Hematopoietic multipotent progenitor cell treated with erythropoietin and hydrocortisone succinate and interleukin-3 and kit ligand, for 6 days (in vitro differentiated cells): ENCODE results near the gene CKS2.

Source experiments
- DNase-seq: peaks from one replicate; pipeline ENCODE4 v3.0.0-alpha.2; 2015

Gene CKS2

GRCh38 chr9:89351584-89352300 is 40.7 kb downstream of the CKS2 start:
- no peak for DNase-seq

DNA sequence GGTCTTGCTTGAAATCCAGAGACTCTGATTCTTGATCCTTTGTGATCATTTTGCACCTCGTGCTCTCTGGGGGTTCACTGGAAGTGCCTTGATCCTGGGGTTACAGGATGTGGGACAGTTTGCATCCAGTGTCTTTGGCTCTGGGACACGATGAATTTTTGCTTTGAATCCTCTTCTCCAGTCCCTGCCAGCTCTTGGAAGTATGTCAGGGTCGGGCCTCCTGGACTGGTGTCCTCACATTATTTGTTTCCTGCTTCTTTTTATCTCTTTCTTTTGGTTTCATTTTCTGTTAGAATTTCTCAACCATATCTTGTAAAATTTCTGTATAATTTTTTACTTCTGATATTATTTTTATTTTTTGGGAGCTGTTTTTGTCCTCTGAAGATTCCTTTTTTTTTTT is 41.5 kb downstream of the CKS2 start:
- DNase-seq, result no peak

DNA sequence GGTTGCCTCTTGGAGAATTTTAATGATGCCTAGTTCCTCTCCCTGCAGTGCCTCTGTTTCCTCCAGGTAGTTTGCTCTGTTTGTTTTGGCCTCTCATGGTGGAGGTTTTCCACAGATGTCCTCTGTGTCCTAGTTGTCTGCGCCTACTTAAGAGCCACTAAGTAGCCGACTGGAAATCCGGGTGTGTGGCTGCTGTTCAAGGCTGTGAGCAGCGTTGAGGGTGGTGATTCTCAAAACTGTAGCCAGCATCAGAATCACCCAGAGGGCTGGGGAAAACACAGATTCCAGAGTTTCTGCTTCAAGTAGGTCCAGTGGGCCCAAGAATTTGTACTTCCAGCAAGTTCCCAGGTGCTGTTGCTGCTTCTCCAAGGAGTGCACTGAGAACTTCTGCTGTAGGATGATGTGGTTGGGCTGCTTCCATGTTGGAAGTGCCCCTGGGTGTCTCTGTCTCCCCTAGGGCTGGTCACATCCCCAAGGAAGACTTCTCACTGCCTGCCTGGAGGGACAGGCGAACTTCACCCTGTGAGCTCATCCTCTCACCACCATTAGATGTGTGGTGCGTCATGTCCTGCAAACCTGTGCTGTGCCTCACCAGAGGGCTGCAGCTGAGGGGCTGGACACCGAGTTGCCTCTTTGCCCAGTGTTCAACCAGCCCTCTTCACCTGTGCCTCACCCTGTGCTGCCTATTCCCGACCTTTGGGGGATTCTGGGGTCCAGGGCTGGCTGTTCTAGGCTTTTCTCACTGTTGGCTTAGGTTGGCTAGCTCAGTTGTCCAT is 42.1 kb downstream of the CKS2 start:
- no peak for DNase-seq

DNA sequence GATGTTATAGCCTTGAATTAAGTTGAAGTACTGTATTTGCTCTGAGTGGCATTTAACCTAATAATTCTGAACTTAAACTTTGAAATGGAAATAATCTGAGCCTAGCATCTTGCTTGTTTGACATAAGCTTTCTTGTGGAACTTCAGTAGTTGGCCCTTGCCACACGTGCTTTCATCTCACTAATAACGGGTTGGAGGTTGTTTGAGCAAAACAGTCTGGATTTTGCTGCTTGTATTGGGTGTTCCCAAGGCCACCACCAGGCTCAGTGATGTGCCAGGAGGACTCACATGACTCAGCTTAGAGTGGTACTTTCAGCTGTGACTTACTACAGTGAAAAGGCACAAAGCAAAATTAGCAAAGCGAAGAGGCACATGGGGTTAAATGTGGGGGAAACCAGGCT is 43.0 kb downstream of the CKS2 start:
- no peak for DNase-seq

- DNase-seq, result no peak
Measured at GRCh38 chr9:89354471-89354870, 43.5 kb downstream of the CKS2 start.

- no peak for DNase-seq
Measured at GRCh38 chr9:89356782-89357181, 45.8 kb downstream of the CKS2 start.

DNA sequence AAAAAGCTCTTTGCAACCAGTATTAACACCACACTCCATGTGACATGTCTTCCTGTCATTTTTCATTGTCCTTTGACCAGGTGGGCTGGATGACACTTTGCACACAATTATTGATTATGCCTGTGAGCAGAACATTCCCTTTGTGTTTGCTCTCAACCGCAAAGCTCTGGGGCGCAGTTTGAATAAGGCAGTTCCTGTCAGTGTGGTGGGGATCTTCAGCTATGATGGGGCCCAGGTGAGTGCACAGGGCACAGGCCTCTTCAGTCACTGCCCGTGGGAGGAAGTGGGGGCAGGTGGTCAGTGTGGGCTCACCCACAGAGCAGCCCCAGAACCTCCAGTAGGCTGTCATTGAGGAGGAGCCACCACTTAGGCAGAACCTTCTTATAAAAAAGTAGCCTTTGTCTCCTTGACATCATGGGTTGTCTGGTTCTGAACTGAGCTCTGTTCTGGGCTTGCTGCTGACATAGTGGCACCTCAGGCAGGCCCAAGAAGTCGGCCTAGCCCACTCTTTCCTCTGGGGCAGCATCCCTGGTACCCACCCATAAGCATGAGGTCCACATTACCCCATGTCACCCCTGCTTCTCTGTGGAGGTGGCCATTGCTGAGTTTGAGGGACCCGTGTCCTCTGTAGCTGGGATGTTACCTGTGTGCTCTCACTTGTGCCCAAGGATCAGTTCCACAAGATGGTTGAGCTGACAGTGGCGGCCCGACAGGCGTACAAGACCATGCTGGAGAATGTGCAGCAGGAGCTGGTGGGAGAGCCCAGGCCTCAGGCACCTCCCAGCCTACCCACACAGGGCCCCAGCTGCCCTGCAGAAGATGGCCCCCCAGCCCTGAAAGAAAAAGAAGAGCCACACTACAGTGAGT is 46.6 kb downstream of the CKS2 start:
- DNase-seq, result no peak

DNA sequence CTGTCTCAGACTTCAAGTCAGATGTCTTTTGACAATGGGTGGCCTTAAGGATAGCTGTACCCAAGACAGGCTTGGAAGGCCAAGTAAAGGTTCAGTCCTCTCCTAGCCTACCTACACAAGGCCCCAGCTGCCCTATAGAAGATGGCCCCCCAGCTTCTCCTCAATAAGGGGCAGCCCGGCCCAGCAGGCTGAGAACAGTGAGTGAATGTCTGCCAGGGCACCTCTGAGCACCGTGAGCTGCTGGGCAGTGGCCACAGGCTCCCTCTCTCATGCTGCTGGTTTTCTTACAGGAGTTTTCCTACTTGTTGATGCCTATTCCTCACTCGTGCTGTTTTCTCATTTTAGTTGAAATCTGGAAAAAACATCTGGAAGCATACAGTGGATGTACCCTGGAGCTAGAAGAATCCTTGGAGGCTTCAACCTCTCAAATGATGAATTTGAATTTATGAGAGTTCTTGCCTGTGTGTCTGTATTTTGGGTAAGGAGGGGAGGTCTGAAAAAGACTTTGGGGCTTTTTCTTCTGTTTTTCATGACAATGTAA is 47.5 kb downstream of the CKS2 start:
- DNase-seq, result no peak

DNA sequence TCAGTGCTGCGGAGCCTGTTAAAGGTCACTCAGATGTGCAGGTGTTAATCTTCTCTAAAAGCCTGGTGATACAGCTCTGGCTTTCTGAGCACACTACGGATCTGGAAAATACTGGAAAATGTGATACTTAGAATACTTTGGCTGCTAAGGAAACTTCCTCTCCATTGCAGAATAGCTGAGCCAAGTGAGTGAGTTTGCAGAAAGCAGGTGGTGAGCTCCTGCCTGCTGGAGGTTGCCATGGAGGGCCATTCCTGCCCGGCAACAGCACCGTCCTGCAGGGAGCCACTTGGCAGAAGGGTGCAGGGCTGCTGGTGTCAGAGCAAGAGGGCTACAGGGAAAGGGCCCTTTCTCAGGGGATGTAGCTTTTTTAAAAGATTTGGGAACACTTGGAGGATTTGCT is 48.0 kb downstream of the CKS2 start:
- DNase-seq, result no peak

- no peak for DNase-seq
Measured at GRCh38 chr9:89359751-89360261, 48.8 kb downstream of the CKS2 start.

DNA sequence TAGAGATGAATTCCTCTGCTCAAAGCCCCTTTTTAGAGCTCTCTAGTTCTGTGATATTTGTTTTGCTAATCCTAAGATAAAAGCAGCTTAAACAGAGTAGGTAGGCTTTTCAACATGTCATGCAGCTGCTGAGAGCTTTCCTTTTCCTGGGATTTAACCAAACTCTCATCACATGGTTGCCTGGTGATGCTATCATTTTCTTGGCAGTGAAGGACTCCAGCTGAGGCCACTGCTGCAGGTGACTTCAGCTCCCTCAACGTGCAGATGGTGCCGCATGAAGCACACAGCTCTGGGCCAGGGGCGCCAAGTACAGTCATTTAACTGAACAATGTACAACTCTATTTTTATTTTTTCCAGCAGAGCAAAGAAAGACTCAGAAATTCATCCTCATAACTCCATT is 49.5 kb downstream of the CKS2 start:
- no peak for DNase-seq

GRCh38 chr9:89361031-89361430 is 50.0 kb downstream of the CKS2 start:
- no peak for DNase-seq

DNA sequence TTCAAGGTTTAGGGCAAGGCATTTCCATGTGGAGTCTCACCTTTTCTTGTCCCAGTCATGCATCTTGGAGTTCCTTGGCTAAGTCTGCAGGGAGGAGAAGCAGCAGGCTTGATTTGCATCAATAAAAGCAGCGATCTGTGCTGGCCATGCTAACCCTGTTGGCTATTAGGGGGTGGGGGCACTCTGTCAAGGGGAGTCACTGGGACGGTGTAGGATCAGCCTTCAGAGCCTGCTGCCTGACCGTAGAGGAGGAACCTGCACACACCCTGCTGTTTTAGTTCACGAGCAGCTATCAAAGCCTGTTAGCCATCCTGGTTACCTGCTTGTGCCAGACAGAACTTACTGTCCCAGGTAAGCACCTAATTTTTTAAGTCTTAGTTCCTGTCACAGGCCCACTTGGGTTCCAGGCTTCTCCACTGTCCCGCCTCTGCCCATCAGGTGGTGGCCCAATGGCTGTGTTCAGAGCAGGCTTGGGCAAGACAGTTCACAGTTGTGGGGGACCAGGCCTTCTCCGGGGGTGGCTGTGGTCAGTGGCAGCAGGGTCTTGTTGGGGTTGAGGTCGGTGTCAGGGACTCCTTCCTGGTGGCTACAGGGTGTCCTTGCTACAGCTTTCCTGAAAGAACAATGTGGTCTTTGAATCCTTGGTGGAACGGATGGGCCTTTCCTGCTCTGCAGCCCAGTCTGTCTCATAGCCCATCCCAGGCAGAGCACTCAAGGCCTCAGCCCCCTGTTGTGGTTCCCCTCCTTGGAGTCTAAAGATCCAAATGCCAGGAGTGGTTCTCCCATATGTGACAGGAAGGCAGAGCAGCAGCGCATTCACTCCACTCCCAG is 51.0 kb downstream of the CKS2 start:
- no peak for DNase-seq

- DNase-seq, result no peak
Measured at GRCh38 chr9:89362647-89363310, 51.8 kb downstream of the CKS2 start.

- DNase-seq, result no peak
Measured at GRCh38 chr9:89363311-89363670, 52.3 kb downstream of the CKS2 start.

DNA sequence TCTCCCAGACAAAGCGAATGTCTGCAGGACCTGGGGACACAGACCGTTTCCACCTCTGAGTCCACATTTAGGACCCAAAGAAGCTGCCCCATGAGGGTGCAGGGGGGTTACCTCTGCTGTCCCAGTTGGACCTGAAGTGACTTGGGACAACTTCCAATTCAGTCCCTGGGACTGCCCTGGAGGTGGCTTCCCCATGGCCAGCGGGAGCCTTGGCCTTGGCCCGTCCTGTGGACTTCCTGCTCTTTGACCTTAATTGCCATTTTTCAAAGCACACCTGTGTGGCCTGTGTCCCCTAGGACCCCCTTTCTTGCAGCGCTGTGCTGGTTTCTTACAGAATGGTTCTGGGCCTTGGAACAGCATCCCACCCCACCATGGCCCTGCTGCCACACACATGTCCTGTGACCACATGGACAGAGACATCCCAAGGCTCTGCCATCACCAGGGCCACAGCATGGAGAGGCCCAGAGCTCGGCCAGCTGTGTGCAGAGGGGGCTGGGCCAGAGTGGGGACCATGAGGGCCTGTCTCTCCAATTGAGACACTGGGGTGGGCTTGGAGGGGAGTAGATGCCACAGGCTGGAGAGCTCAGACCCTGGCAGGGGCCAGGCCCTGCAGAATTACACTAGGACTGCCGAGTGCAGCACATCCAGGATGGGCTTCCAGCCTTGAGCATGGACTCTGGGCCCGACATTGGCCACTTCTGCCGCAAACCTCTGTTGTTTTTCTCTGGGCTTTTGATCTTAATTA is 53.1 kb downstream of the CKS2 start:
- no peak for DNase-seq

GRCh38 chr9:89364666-89365531 is 53.9 kb downstream of the CKS2 start:
- DNase-seq, result peak; percentile 57

GRCh38 chr9:89365532-89365912 is 54.5 kb downstream of the CKS2 start:
- DNase-seq, result no peak
